ENCODE measurements around the gene AXIN1. TPM values are rescaled to one million over a fixed set of nuclear protein-coding genes. Genes with fewer than 3 reads are reported as not detected.
A peak's percentile ranks its signal among the peaks of the same experiment; 100 is the strongest.
"Not testable (repeated sequence)": the region's sequence is repeated elsewhere in the genome, so short reads cannot be mapped to it uniquely, and the experiment has no call there.

Gene AXIN1
- total RNA-seq, 1 donor from 2014 or later = 16.4 TPM

GRCh38 chr16:396199-396598 lies 43.7 kb upstream of the AXIN1 start:
- peaks cover 9% of the 10 kb centered on the region for H3K27me3 Mint-ChIP-seq (ENCODE audit: unreplicated experiment)
- TF ChIP-seq CTCF (IDR thresholded peaks at IDR 0.05; ENCODE audit: partially characterized antibody, unreplicated experiment) = no peak
- no peak overlapping the region for H3K27ac Mint-ChIP-seq (ENCODE audit: unreplicated experiment)
- H3K36me3 Mint-ChIP-seq (ENCODE audit: unreplicated experiment) = no peaks in the 10 kb centered on the region
- H3K4me3 Mint-ChIP-seq (ENCODE audit: unreplicated experiment) = peak overlapping the region; percentile 90
- H3K4me1 Mint-ChIP-seq (ENCODE audit: low read depth, unreplicated experiment) = peaks cover 8% of the 10 kb centered on the region
- peaks cover 2% of the 10 kb centered on the region for H3K9me3 Mint-ChIP-seq (ENCODE audit: unreplicated experiment)
- DNase-seq = no peak

- Mint-ChIP-seq H3K27me3 (ENCODE audit: unreplicated experiment) (peaks cover 3% of the 10 kb centered on the region), H3K4me1 (ENCODE audit: low read depth, unreplicated experiment) (peaks cover 10% of the 10 kb centered on the region), H3K9me3 (ENCODE audit: unreplicated experiment) (peaks cover 2% of the 10 kb centered on the region), H3K36me3 (ENCODE audit: unreplicated experiment) (no peaks in the 10 kb centered on the region), H3K27ac (ENCODE audit: unreplicated experiment) (no peak overlapping the region), H3K4me3 (ENCODE audit: unreplicated experiment) (no peak overlapping the region)
- no peak for DNase-seq
- TF ChIP-seq CTCF (IDR thresholded peaks at IDR 0.05; ENCODE audit: partially characterized antibody, unreplicated experiment) = no peak
These were observed 40.0 kb upstream of the AXIN1 start for GRCh38 chr16:392450-393030.

GRCh38 chr16:391885-392335 lies 39.4 kb upstream of the AXIN1 start:
- H3K4me3 Mint-ChIP-seq (ENCODE audit: unreplicated experiment) = no peak overlapping the region
- peaks cover 11% of the 10 kb centered on the region for H3K4me1 Mint-ChIP-seq (ENCODE audit: low read depth, unreplicated experiment)
- H3K9me3 Mint-ChIP-seq (ENCODE audit: unreplicated experiment) = peaks cover 2% of the 10 kb centered on the region
- TF ChIP-seq CTCF (IDR thresholded peaks at IDR 0.05; ENCODE audit: partially characterized antibody, unreplicated experiment) = peak; percentile 82
- H3K27ac Mint-ChIP-seq (ENCODE audit: unreplicated experiment) = no peak overlapping the region
- no peaks in the 10 kb centered on the region for H3K36me3 Mint-ChIP-seq (ENCODE audit: unreplicated experiment)
- DNase-seq = peak; percentile 86
- peaks cover 3% of the 10 kb centered on the region for H3K27me3 Mint-ChIP-seq (ENCODE audit: unreplicated experiment)

GRCh38 chr16:389352-389751 lies 36.8 kb upstream of the AXIN1 start:
- Mint-ChIP-seq H3K4me1 (ENCODE audit: low read depth, unreplicated experiment) (peaks cover 17% of the 10 kb centered on the region), H3K36me3 (ENCODE audit: unreplicated experiment) (no peaks in the 10 kb centered on the region), H3K27ac (ENCODE audit: unreplicated experiment) (no peak overlapping the region), H3K27me3 (ENCODE audit: unreplicated experiment) (no peaks in the 10 kb centered on the region), H3K4me3 (ENCODE audit: unreplicated experiment) (no peak overlapping the region), H3K9me3 (ENCODE audit: unreplicated experiment) (peaks cover 2% of the 10 kb centered on the region)
- no peak for DNase-seq
- no peak for TF ChIP-seq CTCF (IDR thresholded peaks at IDR 0.05; ENCODE audit: partially characterized antibody, unreplicated experiment)

GRCh38 chr16:387761-388666 lies 35.5 kb upstream of the AXIN1 start:
- peak overlapping the region; percentile 13 for H3K27ac Mint-ChIP-seq (ENCODE audit: unreplicated experiment)
- H3K36me3 Mint-ChIP-seq (ENCODE audit: unreplicated experiment); DNase-seq; H3K9me3 Mint-ChIP-seq (ENCODE audit: unreplicated experiment); H3K27me3 Mint-ChIP-seq (ENCODE audit: unreplicated experiment): not testable (repeated sequence)
- H3K4me1 Mint-ChIP-seq (ENCODE audit: low read depth, unreplicated experiment) = peaks cover 26% of the 10 kb centered on the region
- H3K4me3 Mint-ChIP-seq (ENCODE audit: unreplicated experiment) = peak overlapping the region; percentile 26
